ENCODE data around the gene PRXL2B.

PRXL2B gene

GRCh38 chr1:2586154-2587070, at the start of gene PRXL2B:
PRXL2B (plus strand) TSS chr1:2586777; CDS start chr1:2586886, 109 bp downstream.
- H3K4me3 ChIP-seq (ENCODE audit: low read depth, low read length) = peak within 1 kb of the TSS; percentile 85
- peaks cover 3% of the 10 kb centered on the region for H3K4me1 ChIP-seq (ENCODE audit: control insufficient read depth, insufficient read depth, low read length)
- peak within 1 kb of the TSS; percentile 85 for H3K9ac ChIP-seq (ENCODE audit: low read depth, low read length)
- H3K27me3 ChIP-seq (ENCODE audit: control insufficient read depth, insufficient read depth, low read length) = no peaks in the 10 kb centered on the region
- no peaks in the 10 kb centered on the region for H3K9me3 ChIP-seq (ENCODE audit: control insufficient read depth, insufficient read depth, low read length)
- H3K36me3 ChIP-seq (ENCODE audit: control insufficient read depth, insufficient read depth, low read length) = peaks cover 6% of the 10 kb centered on the region

DNA sequence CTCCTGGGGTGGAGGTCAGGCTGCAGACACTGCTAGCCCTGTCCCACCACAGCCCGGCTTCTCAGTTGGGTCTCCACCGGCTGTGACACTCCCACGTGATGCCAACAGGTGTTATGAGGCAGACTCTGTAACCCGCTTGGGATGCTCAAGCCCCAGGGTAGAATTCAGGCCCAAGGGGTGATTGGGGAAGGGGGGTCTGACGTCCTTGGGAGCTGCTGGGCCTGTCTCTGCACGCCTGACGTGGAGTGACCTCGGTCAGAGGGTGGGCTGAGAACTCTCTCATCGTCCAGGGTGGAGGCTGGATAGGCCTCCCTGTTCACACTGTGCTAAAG, 48.8 kb upstream of the PRXL2B start:
- Histone ChIP-seq H3K27me3 (ENCODE audit: control insufficient read depth, insufficient read depth, low read length) (peaks cover 38% of the 10 kb centered on the region), H3K9ac (ENCODE audit: low read depth, low read length) (no peak overlapping the region), H3K4me3 (ENCODE audit: low read depth, low read length) (no peak overlapping the region), H3K36me3 (ENCODE audit: control insufficient read depth, insufficient read depth, low read length) (no peaks in the 10 kb centered on the region), H3K9me3 (ENCODE audit: control insufficient read depth, insufficient read depth, low read length) (no peaks in the 10 kb centered on the region), H3K4me1 (ENCODE audit: control insufficient read depth, insufficient read depth, low read length) (peaks cover 4% of the 10 kb centered on the region)

DNA sequence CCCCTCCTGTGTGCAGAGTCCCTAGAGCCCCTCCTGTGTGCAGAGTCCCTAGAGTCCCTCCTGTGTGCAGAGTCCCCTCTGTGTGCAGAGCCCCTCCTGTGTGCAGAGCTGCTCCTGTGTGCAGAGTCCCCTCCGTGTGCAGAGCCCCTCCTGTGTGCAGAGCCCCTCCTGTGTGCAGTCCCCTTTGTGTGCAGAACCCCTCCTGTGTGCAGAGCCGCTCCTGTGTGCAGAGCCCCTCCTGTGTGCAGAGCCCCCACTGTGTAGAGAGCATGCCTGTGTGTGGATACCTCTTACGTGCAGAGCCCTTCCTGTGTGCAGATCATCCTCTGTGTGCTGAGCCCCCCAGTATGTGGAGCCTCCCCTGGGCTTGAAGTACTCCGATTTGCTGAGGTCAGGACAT, 48.2 kb upstream of the PRXL2B start:
- Histone ChIP-seq H3K9ac (ENCODE audit: low read depth, low read length) (no peak overlapping the region), H3K9me3 (ENCODE audit: control insufficient read depth, insufficient read depth, low read length) (no peaks in the 10 kb centered on the region), H3K27me3 (ENCODE audit: control insufficient read depth, insufficient read depth, low read length) (peaks cover 32% of the 10 kb centered on the region), H3K4me1 (ENCODE audit: control insufficient read depth, insufficient read depth, low read length) (peaks cover 4% of the 10 kb centered on the region), H3K36me3 (ENCODE audit: control insufficient read depth, insufficient read depth, low read length) (no peaks in the 10 kb centered on the region), H3K4me3 (ENCODE audit: low read depth, low read length) (no peak overlapping the region)

DNA sequence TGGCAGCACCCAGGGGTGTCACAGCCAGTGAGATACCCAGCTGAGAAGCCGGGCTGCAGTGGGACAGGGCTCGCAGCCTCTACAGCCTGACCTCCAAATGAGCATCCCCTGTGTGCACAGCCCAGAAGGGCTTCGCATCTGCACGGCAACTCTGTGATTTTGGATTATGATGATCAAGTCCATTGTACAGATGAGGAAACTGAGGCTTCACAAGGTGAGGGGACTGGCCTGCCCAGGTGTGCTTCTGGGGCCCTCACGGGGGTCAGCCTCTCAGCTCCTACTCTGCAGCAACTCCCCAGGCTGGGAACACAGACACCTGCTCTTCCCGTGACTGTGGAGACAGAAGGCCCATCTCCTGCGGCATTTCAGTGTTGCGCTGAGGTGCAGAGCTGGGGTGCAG, 47.7 kb upstream of the PRXL2B start:
- H3K36me3 ChIP-seq (ENCODE audit: control insufficient read depth, insufficient read depth, low read length) = no peaks in the 10 kb centered on the region
- H3K4me1 ChIP-seq (ENCODE audit: control insufficient read depth, insufficient read depth, low read length) = peaks cover 4% of the 10 kb centered on the region
- no peak overlapping the region for H3K4me3 ChIP-seq (ENCODE audit: low read depth, low read length)
- peaks cover 28% of the 10 kb centered on the region for H3K27me3 ChIP-seq (ENCODE audit: control insufficient read depth, insufficient read depth, low read length)
- H3K9me3 ChIP-seq (ENCODE audit: control insufficient read depth, insufficient read depth, low read length) = no peaks in the 10 kb centered on the region
- no peak overlapping the region for H3K9ac ChIP-seq (ENCODE audit: low read depth, low read length)

DNA sequence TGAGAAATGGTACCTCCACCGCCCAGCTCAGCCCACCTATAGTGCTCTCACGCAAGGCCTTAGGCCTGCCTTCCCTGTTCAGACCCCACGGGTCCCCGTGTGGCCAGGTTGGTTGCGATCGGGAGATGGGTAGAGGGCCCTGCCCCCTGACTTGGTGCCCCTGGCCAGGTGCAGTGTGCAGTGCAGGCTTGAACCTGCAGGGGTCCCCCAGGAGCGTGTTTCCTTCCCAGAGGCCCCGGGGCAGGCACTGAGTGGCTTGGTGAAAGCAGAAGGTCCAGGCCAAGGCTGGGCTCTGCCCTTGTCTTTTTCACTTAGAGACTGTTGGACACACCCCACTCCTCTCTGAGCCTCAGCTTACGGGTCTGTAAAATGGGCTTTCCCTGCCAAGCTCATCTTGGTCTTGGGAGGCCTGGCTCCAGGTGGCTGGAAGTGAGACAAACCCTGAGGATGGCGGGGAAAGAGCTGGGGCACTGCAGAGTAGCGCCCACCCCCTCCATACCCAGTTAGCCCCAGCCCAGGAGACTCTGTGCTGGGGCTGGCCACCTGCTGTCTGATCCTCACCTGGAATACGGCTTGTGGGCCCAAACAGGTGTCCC, 47.2 kb upstream of the PRXL2B start:
- Histone ChIP-seq H3K36me3 (ENCODE audit: control insufficient read depth, insufficient read depth, low read length) (no peaks in the 10 kb centered on the region), H3K4me3 (ENCODE audit: low read depth, low read length) (no peak overlapping the region), H3K9ac (ENCODE audit: low read depth, low read length) (no peak overlapping the region), H3K9me3 (ENCODE audit: control insufficient read depth, insufficient read depth, low read length) (no peaks in the 10 kb centered on the region), H3K27me3 (ENCODE audit: control insufficient read depth, insufficient read depth, low read length) (peaks cover 28% of the 10 kb centered on the region), H3K4me1 (ENCODE audit: control insufficient read depth, insufficient read depth, low read length) (peaks cover 6% of the 10 kb centered on the region)

DNA sequence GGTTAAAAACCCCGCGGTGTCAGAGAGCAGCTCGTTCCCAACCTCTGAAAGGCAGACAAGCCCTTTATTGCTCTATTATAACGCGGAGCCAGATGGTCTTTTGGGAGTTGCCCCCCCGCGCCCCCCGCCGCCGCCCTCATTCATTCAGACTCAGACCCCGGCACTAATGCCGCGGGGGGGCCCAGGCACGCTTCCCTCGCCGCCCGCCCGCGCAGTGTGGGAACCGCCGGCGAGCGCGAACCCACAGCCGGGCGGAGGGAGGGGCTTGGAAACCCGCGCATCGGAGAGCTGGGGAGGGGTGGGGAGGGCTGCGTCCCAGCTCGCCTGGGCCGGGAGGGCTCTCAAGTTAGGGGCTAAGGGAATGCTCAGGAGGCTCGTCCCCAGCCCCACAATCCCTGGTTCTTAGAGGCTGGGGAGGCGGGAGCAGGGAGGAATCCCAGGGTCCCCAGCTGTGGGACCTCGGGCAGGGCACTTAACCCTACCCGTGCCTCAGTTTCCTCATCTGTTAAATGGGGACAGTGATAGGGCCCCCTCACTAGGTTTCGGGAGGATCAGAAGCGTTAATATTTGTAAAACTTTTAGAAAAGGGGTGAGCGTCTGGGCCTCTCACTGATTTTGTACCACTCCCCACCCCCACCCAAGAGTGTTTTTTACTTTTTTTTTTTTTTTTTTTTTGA, 45.6 kb upstream of the PRXL2B start:
- Histone ChIP-seq H3K27me3 (ENCODE audit: control insufficient read depth, insufficient read depth, low read length) (peaks cover 22% of the 10 kb centered on the region), H3K9ac (ENCODE audit: low read depth, low read length) (no peak overlapping the region), H3K4me1 (ENCODE audit: control insufficient read depth, insufficient read depth, low read length) (peaks cover 4% of the 10 kb centered on the region), H3K36me3 (ENCODE audit: control insufficient read depth, insufficient read depth, low read length) (no peaks in the 10 kb centered on the region), H3K9me3 (ENCODE audit: control insufficient read depth, insufficient read depth, low read length) (no peaks in the 10 kb centered on the region), H3K4me3 (ENCODE audit: low read depth, low read length) (peak overlapping the region; percentile 22)

- no peak overlapping the region for H3K4me3 ChIP-seq (ENCODE audit: low read depth, low read length)
- H3K27me3 ChIP-seq (ENCODE audit: control insufficient read depth, insufficient read depth, low read length) = peaks cover 18% of the 10 kb centered on the region
These were observed 44.8 kb upstream of the PRXL2B start for GRCh38 chr1:2541619-2542245.

DNA sequence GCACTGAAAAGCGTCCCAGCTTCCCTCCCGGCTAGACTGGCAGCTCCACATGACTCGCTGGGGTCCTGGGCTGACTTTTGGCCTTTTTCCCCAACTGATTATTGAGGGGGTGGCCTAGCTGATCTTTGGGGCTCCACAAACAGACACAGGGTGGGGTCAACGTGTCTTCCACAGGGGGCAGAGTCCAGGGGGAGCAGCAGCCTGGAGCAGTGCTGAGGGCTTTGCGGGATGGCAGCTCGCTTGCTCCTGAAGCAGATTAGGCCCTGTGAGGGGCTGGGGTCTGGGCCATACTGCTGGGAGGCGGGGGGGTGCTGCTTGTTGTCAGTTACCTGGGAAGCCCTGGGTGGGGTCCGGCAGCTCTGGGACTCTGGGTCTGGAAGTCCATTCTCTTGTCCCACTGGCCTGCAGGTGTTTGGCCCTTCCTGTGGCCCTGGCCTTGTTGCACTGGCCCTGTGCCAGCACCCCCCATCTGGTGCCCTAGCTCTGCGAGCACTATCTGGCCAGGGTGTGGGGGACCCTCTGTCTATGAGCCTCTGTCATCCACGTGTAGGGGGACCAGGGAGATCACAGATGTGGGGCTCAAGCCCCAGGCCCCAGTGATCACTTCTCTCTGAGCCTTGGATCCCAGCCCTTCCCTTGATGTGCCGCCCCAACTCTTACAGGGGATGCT, 44.2 kb upstream of the PRXL2B start:
- no peak overlapping the region for H3K9ac ChIP-seq (ENCODE audit: low read depth, low read length)
- H3K27me3 ChIP-seq (ENCODE audit: control insufficient read depth, insufficient read depth, low read length) = peaks cover 14% of the 10 kb centered on the region
- H3K36me3 ChIP-seq (ENCODE audit: control insufficient read depth, insufficient read depth, low read length) = no peaks in the 10 kb centered on the region
- peaks cover 4% of the 10 kb centered on the region for H3K4me1 ChIP-seq (ENCODE audit: control insufficient read depth, insufficient read depth, low read length)
- no peaks in the 10 kb centered on the region for H3K9me3 ChIP-seq (ENCODE audit: control insufficient read depth, insufficient read depth, low read length)
- H3K4me3 ChIP-seq (ENCODE audit: low read depth, low read length) = no peak overlapping the region

More at GRCh38 chr1:2541619-2542245, 44.8 kb upstream of the PRXL2B start:
- peaks cover 4% of the 10 kb centered on the region for H3K4me1 ChIP-seq (ENCODE audit: control insufficient read depth, insufficient read depth, low read length)
- no peaks in the 10 kb centered on the region for H3K36me3 ChIP-seq (ENCODE audit: control insufficient read depth, insufficient read depth, low read length)
- no peaks in the 10 kb centered on the region for H3K9me3 ChIP-seq (ENCODE audit: control insufficient read depth, insufficient read depth, low read length)
- no peak overlapping the region for H3K9ac ChIP-seq (ENCODE audit: low read depth, low read length)

- peaks cover 8% of the 10 kb centered on the region for H3K27me3 ChIP-seq (ENCODE audit: control insufficient read depth, insufficient read depth, low read length)
- H3K4me3 ChIP-seq (ENCODE audit: low read depth, low read length) = no peak overlapping the region
- no peak overlapping the region for H3K9ac ChIP-seq (ENCODE audit: low read depth, low read length)
- no peaks in the 10 kb centered on the region for H3K9me3 ChIP-seq (ENCODE audit: control insufficient read depth, insufficient read depth, low read length)
- no peaks in the 10 kb centered on the region for H3K36me3 ChIP-seq (ENCODE audit: control insufficient read depth, insufficient read depth, low read length)
- H3K4me1 ChIP-seq (ENCODE audit: control insufficient read depth, insufficient read depth, low read length) = peaks cover 4% of the 10 kb centered on the region
These were observed 43.0 kb upstream of the PRXL2B start for GRCh38 chr1:2543543-2544092.

DNA sequence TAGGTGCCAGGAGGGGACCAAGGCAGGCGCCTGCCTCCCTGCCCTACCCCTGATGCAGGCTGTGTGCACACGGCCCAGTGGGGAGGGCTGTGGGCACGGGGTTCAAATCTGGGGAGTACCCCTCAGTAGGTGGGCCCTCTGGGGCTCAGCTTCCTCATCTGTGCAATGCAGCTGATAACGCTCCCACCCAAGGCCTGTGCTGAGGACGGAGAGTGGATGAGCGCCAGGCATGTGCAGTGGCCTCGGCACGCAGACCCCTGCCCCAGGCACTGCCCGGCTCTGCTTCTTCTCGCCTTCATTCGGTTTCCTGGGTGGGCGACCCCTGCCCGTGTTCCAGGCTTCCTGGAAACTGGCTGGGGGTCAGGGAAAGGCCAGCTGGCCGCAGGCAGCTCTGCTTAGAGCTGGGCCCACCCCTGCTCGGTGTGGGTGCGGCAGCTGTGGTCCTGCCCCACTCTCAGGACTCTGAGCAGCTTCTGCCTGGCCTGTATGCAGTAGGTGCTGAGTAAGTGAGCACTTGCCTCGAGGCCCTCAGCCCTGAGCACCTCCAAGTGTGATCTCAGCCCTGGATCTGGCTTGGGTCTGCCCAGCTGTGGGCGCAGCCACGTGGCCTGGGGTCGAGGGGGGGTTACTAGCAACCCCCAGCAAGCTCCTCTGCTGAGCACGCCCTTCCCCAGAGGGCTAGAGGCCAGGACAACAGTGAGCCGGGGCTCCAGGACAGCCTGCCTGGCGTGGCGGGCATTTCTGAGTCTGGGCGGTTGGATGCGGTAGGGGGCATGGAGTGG, 42.3 kb upstream of the PRXL2B start:
- Histone ChIP-seq H3K4me1 (ENCODE audit: control insufficient read depth, insufficient read depth, low read length) (peaks cover 4% of the 10 kb centered on the region), H3K9ac (ENCODE audit: low read depth, low read length) (peak overlapping the region; percentile 24), H3K4me3 (ENCODE audit: low read depth, low read length) (no peak overlapping the region), H3K36me3 (ENCODE audit: control insufficient read depth, insufficient read depth, low read length) (no peaks in the 10 kb centered on the region), H3K27me3 (ENCODE audit: control insufficient read depth, insufficient read depth, low read length) (peaks cover 5% of the 10 kb centered on the region), H3K9me3 (ENCODE audit: control insufficient read depth, insufficient read depth, low read length) (no peaks in the 10 kb centered on the region)

Measured in iPS-15b (cell line).